Measurements from ENCODE around the gene ADAM12.

The ADAM12 gene

GRCh38 chr10:126423732-126424491, 35.6 kb upstream of the ADAM12 start:
- H3K36me3 ChIP-seq, result no peaks in the 10 kb centered on the region
- no peaks in the 10 kb centered on the region for H3K9me3 ChIP-seq
- no peak overlapping the region for H3K4me3 ChIP-seq (ENCODE audit: low read depth in 1 of 2, low read length in 1 of 2)
- TF ChIP-seq CTCF (IDR thresholded peaks at IDR 0.05), result no peak
- H3K27ac ChIP-seq, result no peak overlapping the region
- peaks cover 5% of the 10 kb centered on the region for H3K27me3 ChIP-seq
- H3K4me1 ChIP-seq (ENCODE audit: control insufficient read depth in 1 of 2, insufficient read depth in 1 of 2, low read depth in 1 of 2, low read length in 1 of 2), result no peaks in the 10 kb centered on the region

GRCh38 chr10:126422567-126422966, 34.3 kb upstream of the ADAM12 start:
- Histone ChIP-seq H3K9me3 (no peaks in the 10 kb centered on the region), H3K4me3 (ENCODE audit: low read depth in 1 of 2, low read length in 1 of 2) (no peak overlapping the region), H3K27me3 (peaks cover 5% of the 10 kb centered on the region), H3K36me3 (no peaks in the 10 kb centered on the region), H3K4me1 (ENCODE audit: control insufficient read depth in 1 of 2, insufficient read depth in 1 of 2, low read depth in 1 of 2, low read length in 1 of 2) (no peaks in the 10 kb centered on the region), H3K27ac (no peak overlapping the region)
- no peak for TF ChIP-seq CTCF (IDR thresholded peaks at IDR 0.05)

- Histone ChIP-seq H3K27ac (no peak overlapping the region), H3K4me3 (ENCODE audit: low read depth in 1 of 2, low read length in 1 of 2) (no peak overlapping the region), H3K9me3 (no peaks in the 10 kb centered on the region), H3K27me3 (peaks cover 5% of the 10 kb centered on the region), H3K36me3 (no peaks in the 10 kb centered on the region), H3K4me1 (ENCODE audit: control insufficient read depth in 1 of 2, insufficient read depth in 1 of 2, low read depth in 1 of 2, low read length in 1 of 2) (no peaks in the 10 kb centered on the region)
- no peak for TF ChIP-seq CTCF (IDR thresholded peaks at IDR 0.05)
These were observed 33.5 kb upstream of the ADAM12 start for GRCh38 chr10:126421756-126422256.

GRCh38 chr10:126420567-126421300, 32.5 kb upstream of the ADAM12 start:
- Histone ChIP-seq H3K4me1 (ENCODE audit: control insufficient read depth in 1 of 2, insufficient read depth in 1 of 2, low read depth in 1 of 2, low read length in 1 of 2) (no peaks in the 10 kb centered on the region), H3K9me3 (no peaks in the 10 kb centered on the region), H3K27me3 (peaks cover 5% of the 10 kb centered on the region), H3K4me3 (ENCODE audit: low read depth in 1 of 2, low read length in 1 of 2) (no peak overlapping the region), H3K27ac (no peak overlapping the region), H3K36me3 (no peaks in the 10 kb centered on the region)
- TF ChIP-seq CTCF (IDR thresholded peaks at IDR 0.05), result no peak

DNA sequence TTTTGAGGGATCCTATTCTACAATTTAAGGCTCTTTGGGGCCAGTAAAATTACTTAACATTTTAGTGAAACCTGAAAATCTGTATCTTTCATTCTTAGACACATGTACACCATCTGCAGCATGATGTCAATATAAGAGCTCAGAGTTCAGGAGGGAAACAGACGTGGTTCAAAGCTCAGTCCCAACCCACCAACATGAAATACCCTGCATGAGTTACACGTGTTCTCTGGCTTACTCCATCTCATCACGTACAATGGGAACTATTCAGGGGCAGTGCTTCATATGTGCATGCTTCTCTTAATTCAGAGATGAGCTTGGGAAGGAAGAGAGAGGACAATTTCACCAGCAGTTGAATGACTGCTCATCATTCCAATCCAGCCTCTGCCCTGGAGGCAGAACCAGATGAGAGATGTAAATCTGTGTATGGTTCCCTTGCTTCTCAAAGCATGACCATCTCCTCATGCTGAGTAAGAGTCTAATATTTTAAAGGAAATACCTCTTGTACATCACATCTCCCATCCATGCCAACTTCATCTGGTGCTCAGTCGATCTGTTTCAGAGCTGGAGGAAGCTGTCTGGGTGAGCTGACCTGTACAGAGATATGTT, 29.0 kb upstream of the ADAM12 start:
- Histone ChIP-seq H3K9me3 (no peaks in the 10 kb centered on the region), H3K27me3 (peaks cover 5% of the 10 kb centered on the region), H3K4me1 (ENCODE audit: control insufficient read depth in 1 of 2, insufficient read depth in 1 of 2, low read depth in 1 of 2, low read length in 1 of 2) (no peaks in the 10 kb centered on the region), H3K36me3 (no peaks in the 10 kb centered on the region), H3K4me3 (ENCODE audit: low read depth in 1 of 2, low read length in 1 of 2) (no peak overlapping the region), H3K27ac (no peak overlapping the region)
- no peak for TF ChIP-seq CTCF (IDR thresholded peaks at IDR 0.05)

All from neutrophil (primary cell).